SU-DHL-6 (cell line): Measurements from ENCODE around the gene C12orf57.

ENCODE experiments used
- H2AFZ ChIP-seq: fragments of 200-600 bp; sonication (generic); 2 replicates; pipeline ENCODE4 v1.6.1; 2014; ENCODE audit warnings: low read depth, mild to moderate bottlenecking, moderate library complexity, mixed read lengths, antibody characterized with exemption, low read length; ENCODE audit not compliant: severe bottlenecking
- H3F3A ChIP-seq: fragments of 200-600 bp; shearing (Covaris generic); 2 replicates; pipeline ENCODE4 v1.6.0; 2016; ENCODE audit warnings: antibody characterized with exemption, mild to moderate bottlenecking; ENCODE audit not compliant: insufficient read depth
- H3K27ac ChIP-seq: fragments of 200-600 bp; sonication (generic); 2 replicates; pipeline ENCODE4 v1.5.1; 2016; ENCODE audit warnings: low read depth, mild to moderate bottlenecking, low read length, moderate library complexity, mixed read lengths
- H3K27me3 ChIP-seq: fragments of 200-600 bp; sonication (generic), shearing (Covaris generic); 2 replicates; pipeline ENCODE4 v1.6.0; 2014; ENCODE audit warnings: mild to moderate bottlenecking, low read length
- H3K36me3 ChIP-seq: fragments of 200-600 bp; sonication (generic); 2 replicates; pipeline ENCODE4 v1.6.1; 2014; ENCODE audit warnings: mild to moderate bottlenecking, low read length, mixed read lengths
- H3K4me2 ChIP-seq: fragments of 300-600, 200-600 bp; shearing (Covaris generic), sonication (generic); 2 replicates; pipeline ENCODE4 v1.6.0; 2014; ENCODE audit warnings: low read length, low read depth, mild to moderate bottlenecking; ENCODE audit not compliant: poor library complexity, severe bottlenecking
- H3K4me3 ChIP-seq: fragments of 200-600 bp; sonication (generic); 2 replicates; pipeline ENCODE4 v1.5.1; 2014; ENCODE audit warnings: antibody characterized with exemption, low read length, mild to moderate bottlenecking, mixed read lengths; ENCODE audit not compliant: insufficient read depth, poor library complexity, severe bottlenecking
- H3K79me2 ChIP-seq: fragments of 200-600 bp; sonication (generic); 2 replicates; pipeline ENCODE4 v1.6.1; 2014; ENCODE audit warnings: mild to moderate bottlenecking, low read length, moderate library complexity; ENCODE audit not compliant: insufficient read depth
- H3K9ac ChIP-seq: fragments of 200-600 bp; sonication (generic); 2 replicates; pipeline ENCODE4 v1.7.0; 2014; ENCODE audit warnings: mild to moderate bottlenecking, low read length
- H3K9me2 ChIP-seq: fragments of 200-600 bp; sonication (generic); replicated peaks from 2 replicates; pipeline ENCODE4 v1.6.1; 2014; ENCODE audit warnings: low read length; ENCODE audit not compliant: insufficient read depth
- H3K9me3 ChIP-seq: fragments of 200-600 bp; sonication (generic); 2 replicates; pipeline ENCODE4 v1.6.1; 2014; ENCODE audit warnings: low read length, mixed read lengths; ENCODE audit not compliant: insufficient read depth
- H4K20me1 ChIP-seq: fragments of 200-600 bp; sonication (generic); 2 replicates; pipeline ENCODE4 v1.6.1; 2014; ENCODE audit warnings: low read depth, mild to moderate bottlenecking, antibody characterized with exemption, low read length, moderate library complexity, mixed read lengths
- CTCF ChIP-seq: fragments of 200-600 bp; sonication (generic); IDR thresholded peaks from one replicate; pipeline ENCODE4 v1.5.1; 2017; ENCODE audit warnings: antibody characterized with exemption, mild to moderate bottlenecking, low read length, moderate library complexity; ENCODE audit not compliant: insufficient read depth, poor library complexity, severe bottlenecking
- EZH2phosphoT487 ChIP-seq: fragments of 200-600 bp; sonication (generic), shearing (Covaris generic); conservative IDR thresholded peaks from 2 replicates; pipeline ENCODE4 v1.6.1; 2018; ENCODE audit warnings: mild to moderate bottlenecking, antibody characterized with exemption, low read length, moderate library complexity, mixed read lengths

Gene C12orf57

GRCh38 chr12:6946920-6947374 lies 3.1 kb downstream of the C12orf57 start:
- Histone ChIP-seq H3K4me2 (peak overlapping the region; percentile 82), H3F3A (peaks cover 28% of the 10 kb centered on the region), H3K9me3 (no peaks in the 10 kb centered on the region), H4K20me1 (no peaks in the 10 kb centered on the region), H3K9ac (peak overlapping the region; percentile 74; the same call in 1 of the 2 replicates), H3K36me3 (no peaks in the 10 kb centered on the region), H3K9me2 (no peaks in the 10 kb centered on the region), H3K4me3 (no peak overlapping the region), H2AFZ (peak overlapping the region; percentile 34), H3K27me3 (no peaks in the 10 kb centered on the region), H3K79me2 (no peaks in the 10 kb centered on the region), H3K27ac (no peak overlapping the region)
- no peak for TF ChIP-seq EZH2phosphoT487
- TF ChIP-seq CTCF, result no peak

- H3K27ac ChIP-seq, result no peak overlapping the region
- no peaks in the 10 kb centered on the region for H3K79me2 ChIP-seq
- H2AFZ ChIP-seq, result no peak overlapping the region
- no peak overlapping the region for H3K4me2 ChIP-seq
- H3K9me3 ChIP-seq, result no peaks in the 10 kb centered on the region
- no peaks in the 10 kb centered on the region for H3K27me3 ChIP-seq
- no peak overlapping the region for H3K4me3 ChIP-seq
- no peaks in the 10 kb centered on the region for H3K9me2 ChIP-seq
- H4K20me1 ChIP-seq, result no peaks in the 10 kb centered on the region
- TF ChIP-seq CTCF, result no peak
- no peak for TF ChIP-seq EZH2phosphoT487
- peaks cover 28% of the 10 kb centered on the region for H3F3A ChIP-seq
- no peaks in the 10 kb centered on the region for H3K36me3 ChIP-seq
- no peak overlapping the region for H3K9ac ChIP-seq
These were observed 3.8 kb downstream of the C12orf57 start for GRCh38 chr12:6947615-6948014.

GRCh38 chr12:6948873-6949594 lies 5.2 kb downstream of the C12orf57 start:
- H3K36me3 ChIP-seq, result no peaks in the 10 kb centered on the region
- H3K4me2 ChIP-seq, result no peak overlapping the region
- no peak overlapping the region for H3K4me3 ChIP-seq
- H4K20me1 ChIP-seq, result no peaks in the 10 kb centered on the region
- no peak overlapping the region for H3K27ac ChIP-seq
- H3K9ac ChIP-seq, result no peak overlapping the region
- TF ChIP-seq CTCF (no peak), EZH2phosphoT487 (no peak)
- no peaks in the 10 kb centered on the region for H3K9me2 ChIP-seq
- H3K79me2 ChIP-seq, result no peaks in the 10 kb centered on the region
- peaks cover 19% of the 10 kb centered on the region for H3F3A ChIP-seq
- H3K9me3 ChIP-seq, result no peaks in the 10 kb centered on the region
- H3K27me3 ChIP-seq, result no peaks in the 10 kb centered on the region
- H2AFZ ChIP-seq, result no peak overlapping the region
